Suprapubic skin (tissue), 3 donors: ENCODE results near the gene RNASET2.

Experiments used
- EP300 ChIP-seq: sonication (generic); formaldehyde crosslinking; IDR thresholded peaks from one replicate; pipeline ENCODE4 v1.6.1; 2017; ENCODE audit warnings: antibody characterized with exemption
- POLR2A ChIP-seq, 2 donors: fragments of 450-650 bp; IDR thresholded peaks; one replicate each; pipeline ENCODE4 v1.6.1; 2017; ENCODE audit warnings: antibody characterized with exemption in 2 of 2, mild to moderate bottlenecking in 2 of 2, moderate library complexity in 2 of 2
- TF ChIP-seq, protein P1 (sequence below), 2 donors: fragments of 200-600 bp in 1 of 2; fragments of 450-650 bp in 1 of 2; sonication (generic) in 1 of 2; IDR thresholded peaks; one replicate each; pipeline ENCODE4 v1.5.1; 2016 to 2019; ENCODE audit warnings: antibody characterized with exemption in 2 of 2, mild to moderate bottlenecking in 1 of 2, moderate library complexity in 1 of 2

DNA sequence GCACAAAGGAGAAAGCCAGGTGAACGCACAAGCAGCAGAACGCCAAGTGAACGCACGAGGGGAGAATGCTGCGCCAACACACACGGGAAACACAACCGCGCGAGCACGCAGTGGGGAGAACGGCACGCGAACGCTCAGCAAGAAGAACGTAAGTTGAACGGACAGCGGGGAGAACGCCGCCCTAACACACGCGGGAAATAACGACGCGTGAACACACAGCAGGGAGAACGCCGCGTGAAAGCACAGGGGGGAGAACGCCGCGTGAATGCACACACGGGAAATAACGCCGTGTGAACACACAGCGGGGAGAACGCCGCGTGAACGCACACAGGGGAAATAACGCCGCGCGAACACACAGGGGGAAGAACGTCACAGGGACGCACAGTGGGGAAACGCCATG is 54.7 kb downstream of the RNASET2 start:
- TF ChIP-seq, protein P1, sequence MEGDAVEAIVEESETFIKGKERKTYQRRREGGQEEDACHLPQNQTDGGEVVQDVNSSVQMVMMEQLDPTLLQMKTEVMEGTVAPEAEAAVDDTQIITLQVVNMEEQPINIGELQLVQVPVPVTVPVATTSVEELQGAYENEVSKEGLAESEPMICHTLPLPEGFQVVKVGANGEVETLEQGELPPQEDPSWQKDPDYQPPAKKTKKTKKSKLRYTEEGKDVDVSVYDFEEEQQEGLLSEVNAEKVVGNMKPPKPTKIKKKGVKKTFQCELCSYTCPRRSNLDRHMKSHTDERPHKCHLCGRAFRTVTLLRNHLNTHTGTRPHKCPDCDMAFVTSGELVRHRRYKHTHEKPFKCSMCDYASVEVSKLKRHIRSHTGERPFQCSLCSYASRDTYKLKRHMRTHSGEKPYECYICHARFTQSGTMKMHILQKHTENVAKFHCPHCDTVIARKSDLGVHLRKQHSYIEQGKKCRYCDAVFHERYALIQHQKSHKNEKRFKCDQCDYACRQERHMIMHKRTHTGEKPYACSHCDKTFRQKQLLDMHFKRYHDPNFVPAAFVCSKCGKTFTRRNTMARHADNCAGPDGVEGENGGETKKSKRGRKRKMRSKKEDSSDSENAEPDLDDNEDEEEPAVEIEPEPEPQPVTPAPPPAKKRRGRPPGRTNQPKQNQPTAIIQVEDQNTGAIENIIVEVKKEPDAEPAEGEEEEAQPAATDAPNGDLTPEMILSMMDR (IDR thresholded peaks at IDR 0.05) = no peak
- TF ChIP-seq POLR2A (IDR thresholded peaks at IDR 0.05) (no peak), EP300 (no peak)
